Measurements from ENCODE around the gene LDHD.

The LDHD gene

DNA sequence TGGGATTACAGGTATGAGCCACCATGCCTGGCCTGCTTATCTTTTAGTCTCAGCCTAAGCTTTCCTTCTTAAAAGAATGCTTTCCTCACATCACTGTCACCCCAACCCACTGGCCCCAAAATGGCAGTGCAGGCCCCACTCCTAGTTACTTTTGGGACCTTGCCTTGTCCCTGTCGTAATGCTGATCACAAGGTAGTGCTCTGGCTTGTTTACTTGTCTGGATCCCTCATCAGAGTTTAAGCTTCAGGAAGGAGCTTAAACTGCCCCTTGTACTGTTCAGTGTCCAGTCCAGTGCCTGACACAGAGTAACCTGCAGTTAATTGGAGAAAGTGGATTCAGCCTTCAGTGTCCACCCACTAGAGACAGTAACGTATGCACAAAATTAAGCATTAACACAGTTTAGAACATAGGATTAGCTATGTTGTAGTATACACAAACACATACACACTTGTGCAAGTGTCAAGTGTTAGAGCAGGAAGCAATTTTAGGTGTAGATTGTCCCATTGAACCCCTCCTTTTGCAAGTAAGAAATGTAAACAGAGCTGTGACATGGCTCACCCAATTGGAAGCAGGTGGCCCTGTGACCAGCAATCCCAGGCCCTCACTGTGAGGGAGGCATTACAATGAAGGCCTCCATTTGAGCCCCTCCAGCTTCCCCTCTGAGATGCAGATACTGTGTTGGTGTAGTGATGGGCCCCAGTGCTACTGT lies 44.2 kb downstream of the LDHD start:
- H3K27ac Mint-ChIP-seq = no peak overlapping the region
- ATAC-seq (ENCODE audit: low read depth) (no peak), DNase-seq (ENCODE audit: low spot score in 2 of 2) (no peak)
- peaks cover 10% of the 10 kb centered on the region for H3K27me3 Mint-ChIP-seq
- H3K36me3 Mint-ChIP-seq = peaks cover 1% of the 10 kb centered on the region
- no peak overlapping the region for H3K4me3 Mint-ChIP-seq
- peaks cover 19% of the 10 kb centered on the region for H3K4me1 Mint-ChIP-seq
- no peaks in the 10 kb centered on the region for H3K9me3 Mint-ChIP-seq

DNA sequence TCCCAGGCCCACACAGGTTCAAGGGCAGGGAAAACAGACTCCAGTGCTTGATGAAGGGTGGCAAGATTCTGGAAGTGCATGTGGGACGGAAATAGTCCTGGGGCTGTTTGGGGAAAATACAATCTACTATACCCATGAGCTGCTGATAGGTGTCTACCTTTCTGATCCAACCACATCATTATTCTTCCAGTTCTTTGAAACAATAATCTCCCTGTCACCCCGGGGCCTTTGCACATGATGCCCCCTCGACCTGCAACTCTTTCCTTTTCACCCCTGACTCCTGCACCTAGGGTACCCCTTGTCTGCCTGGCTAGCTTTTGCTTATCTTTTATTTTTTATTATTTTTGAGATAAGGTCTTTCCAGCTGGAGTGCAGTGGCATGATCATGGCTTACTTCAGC lies 45.0 kb downstream of the LDHD start:
- no peak for DNase-seq (ENCODE audit: low spot score in 2 of 2)
- Mint-ChIP-seq H3K4me3 (no peak overlapping the region), H3K36me3 (peaks cover 1% of the 10 kb centered on the region), H3K27me3 (peaks cover 13% of the 10 kb centered on the region), H3K27ac (no peak overlapping the region), H3K9me3 (no peaks in the 10 kb centered on the region), H3K4me1 (peaks cover 19% of the 10 kb centered on the region)
- ATAC-seq (ENCODE audit: low read depth) = no peak

DNA sequence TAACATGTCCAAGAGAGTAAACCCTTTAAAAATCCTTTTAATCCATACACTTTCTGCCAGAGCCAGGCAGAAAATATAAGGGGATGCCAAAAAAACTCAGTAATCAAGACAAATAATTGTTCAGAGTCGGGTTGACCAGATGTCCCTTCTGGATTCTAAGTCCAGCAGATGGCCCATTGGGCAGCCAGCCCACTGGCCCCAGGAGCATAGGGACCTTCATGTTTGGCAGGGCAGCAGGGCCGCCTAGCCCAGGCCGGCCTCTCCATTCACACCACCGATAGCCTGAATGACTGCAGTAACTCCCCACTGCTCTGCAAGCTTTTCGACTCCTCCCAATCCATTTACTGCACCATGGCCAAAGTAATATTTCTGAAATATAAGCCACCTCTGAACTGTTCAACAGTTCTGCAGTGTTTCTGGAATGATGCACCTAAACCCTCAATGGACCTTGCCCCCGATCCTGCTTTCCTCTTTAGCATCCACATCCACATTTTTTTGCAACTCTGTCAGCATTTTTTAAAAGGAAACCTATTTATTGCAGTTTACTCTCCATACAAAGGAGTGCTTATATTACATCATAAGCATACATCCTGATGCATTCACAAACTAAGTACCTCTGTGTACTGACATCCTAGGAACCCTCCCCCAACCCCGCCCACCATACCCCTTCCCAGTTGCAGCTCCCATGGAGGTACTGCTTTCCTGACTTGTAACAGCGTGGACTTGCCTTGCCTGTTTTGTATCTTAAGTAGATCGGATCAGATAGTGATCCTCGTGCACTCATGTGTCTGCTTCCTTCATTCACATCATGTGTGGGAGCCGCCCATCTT lies 46.4 kb downstream of the LDHD start:
- H3K4me1 Mint-ChIP-seq = peaks cover 10% of the 10 kb centered on the region
- no peak overlapping the region for H3K27ac Mint-ChIP-seq
- no peak for DNase-seq (ENCODE audit: low spot score in 2 of 2)
- H3K9me3 Mint-ChIP-seq = no peaks in the 10 kb centered on the region
- H3K4me3 Mint-ChIP-seq = no peak overlapping the region
- ATAC-seq (ENCODE audit: low read depth) = no peak
- H3K27me3 Mint-ChIP-seq = peaks cover 13% of the 10 kb centered on the region
- H3K36me3 Mint-ChIP-seq = peaks cover 1% of the 10 kb centered on the region

DNA sequence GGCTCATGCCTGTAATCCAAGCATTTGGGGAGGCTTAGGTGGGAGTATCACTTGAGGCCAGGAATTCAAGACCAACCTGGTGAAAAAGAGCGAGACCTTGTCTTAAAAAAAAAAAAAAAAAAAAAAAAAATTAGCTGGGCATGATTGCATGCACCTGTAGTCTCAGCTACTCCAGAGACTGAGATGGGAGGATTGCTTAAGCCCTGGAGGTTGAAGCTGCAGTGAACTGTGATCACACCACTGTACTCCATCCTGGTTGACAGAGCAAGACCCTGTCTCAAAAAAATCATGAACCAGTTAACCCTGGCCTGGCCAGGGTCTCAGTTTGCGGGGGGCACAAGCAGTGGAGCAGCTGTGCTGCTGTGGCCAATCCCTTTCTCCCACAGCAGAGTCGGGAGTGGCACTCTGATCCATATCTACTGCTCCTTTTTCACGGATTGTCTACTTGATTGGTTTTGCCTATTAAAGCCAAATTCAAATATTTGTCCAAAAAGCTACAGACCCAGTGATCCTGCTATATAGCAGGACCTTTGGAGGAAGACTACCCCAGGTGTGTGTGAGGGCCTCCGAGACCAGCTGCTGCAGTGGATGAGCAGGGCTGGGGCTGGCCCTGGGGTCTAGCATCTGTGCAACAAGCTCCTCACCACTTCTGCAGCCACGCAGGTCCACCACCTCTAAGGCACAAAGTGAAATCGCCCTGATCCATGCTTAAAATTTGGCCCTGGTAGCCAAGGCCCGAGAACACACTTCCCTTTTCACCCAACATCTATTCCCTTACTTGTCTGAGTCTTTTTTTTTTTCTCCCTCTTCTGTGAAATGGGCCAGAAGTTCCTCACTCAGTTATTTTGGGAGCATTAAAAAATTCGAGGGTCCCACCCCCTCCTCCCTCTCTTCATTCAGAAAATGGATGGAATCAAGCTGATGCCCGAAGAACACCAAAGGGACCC lies 48.2 kb downstream of the LDHD start:
- Mint-ChIP-seq H3K36me3 (peaks cover 1% of the 10 kb centered on the region), H3K27me3 (peaks cover 10% of the 10 kb centered on the region), H3K4me1 (peaks cover 1% of the 10 kb centered on the region), H3K27ac (no peak overlapping the region), H3K4me3 (no peak overlapping the region), H3K9me3 (no peaks in the 10 kb centered on the region)
- ATAC-seq (ENCODE audit: low read depth) = no peak
- no peak for DNase-seq (ENCODE audit: low spot score in 2 of 2)

DNA sequence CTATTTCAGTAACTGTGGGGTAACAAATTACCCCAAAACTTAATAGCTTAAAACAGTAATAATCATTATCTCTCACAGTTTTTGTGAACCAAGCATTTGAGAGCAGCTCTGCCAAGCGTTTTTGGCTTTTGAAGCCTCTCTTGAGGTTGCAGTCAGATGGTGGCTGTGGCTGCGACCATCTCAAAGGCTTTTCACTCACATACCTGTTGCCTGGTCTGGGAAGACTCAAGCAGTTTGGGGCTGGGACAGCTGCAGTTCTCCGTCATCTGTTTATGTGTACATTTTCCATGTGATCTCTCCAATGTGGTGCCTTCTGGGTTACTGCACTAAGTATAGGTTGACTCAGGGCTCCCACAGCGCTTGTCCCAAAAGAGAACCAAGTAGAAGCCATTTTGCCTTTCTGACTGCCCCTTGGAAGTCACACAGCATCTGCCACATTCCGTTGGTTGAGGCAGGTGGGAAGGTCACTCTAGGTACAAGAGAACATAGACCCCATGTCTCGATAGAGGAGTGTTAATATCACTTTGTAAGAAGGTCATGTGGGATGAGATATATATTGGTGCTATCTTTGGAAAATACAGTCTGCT lies 49.6 kb downstream of the LDHD start:
- Mint-ChIP-seq H3K36me3 (peaks cover 1% of the 10 kb centered on the region), H3K27ac (no peak overlapping the region), H3K27me3 (peaks cover 8% of the 10 kb centered on the region), H3K4me1 (no peaks in the 10 kb centered on the region), H3K4me3 (no peak overlapping the region), H3K9me3 (no peaks in the 10 kb centered on the region)
- DNase-seq (ENCODE audit: low spot score in 2 of 2) (no peak), ATAC-seq (ENCODE audit: low read depth) (no peak)

DNA sequence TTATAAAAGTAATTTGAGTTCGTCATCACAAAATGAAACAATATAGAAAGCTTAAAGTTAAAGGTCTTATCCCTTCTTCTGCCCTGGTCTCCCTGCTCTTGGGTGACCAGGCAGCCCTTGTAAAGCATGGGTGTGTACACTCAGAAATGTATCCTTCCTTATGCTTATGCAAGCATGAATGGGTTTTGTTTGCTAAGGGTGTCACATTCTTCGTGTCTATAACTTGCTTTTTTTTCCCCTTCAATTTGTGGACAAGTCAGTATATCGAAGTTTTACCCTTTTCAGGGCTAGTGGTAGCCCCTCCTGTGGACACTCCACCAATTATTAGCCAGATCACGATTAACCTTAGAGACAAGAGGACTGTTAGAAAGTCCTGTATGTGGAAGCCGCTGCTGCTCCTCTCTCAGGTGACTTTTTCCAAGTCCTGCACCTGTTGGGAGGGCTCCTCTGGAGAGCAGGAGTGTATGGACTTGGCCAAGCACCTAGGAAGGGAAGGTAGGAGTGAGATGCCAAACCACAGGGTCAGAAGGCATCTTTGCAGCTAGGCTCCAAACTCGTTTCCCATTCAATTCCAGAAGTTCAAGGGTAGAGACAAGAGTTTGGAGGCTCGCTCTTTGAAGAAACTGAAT lies 50.9 kb downstream of the LDHD start:
- H3K9me3 Mint-ChIP-seq = no peaks in the 10 kb centered on the region
- H3K4me3 Mint-ChIP-seq = no peak overlapping the region
- ATAC-seq (ENCODE audit: low read depth) = no peak
- peaks cover 1% of the 10 kb centered on the region for H3K36me3 Mint-ChIP-seq
- no peak for DNase-seq (ENCODE audit: low spot score in 2 of 2)
- H3K4me1 Mint-ChIP-seq = no peaks in the 10 kb centered on the region
- no peak overlapping the region for H3K27ac Mint-ChIP-seq
- H3K27me3 Mint-ChIP-seq = peaks cover 6% of the 10 kb centered on the region

DNA sequence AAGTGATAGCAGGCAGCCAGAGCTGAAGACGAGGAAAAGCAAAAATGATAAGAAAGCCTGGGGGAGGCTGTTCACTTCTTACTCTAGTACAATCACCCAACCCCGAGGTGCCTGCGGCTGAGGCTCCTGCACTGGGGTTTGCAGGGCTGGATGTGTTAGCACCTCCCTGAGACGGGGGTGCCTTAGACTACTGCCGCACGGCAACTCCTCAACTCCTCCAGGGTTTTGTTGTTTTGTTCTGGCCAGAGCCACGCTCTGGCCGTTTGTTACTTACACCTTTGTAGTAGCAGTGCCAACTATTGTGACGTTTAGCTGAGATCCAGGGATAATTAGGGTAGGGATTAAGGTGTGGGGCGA lies 51.5 kb downstream of the LDHD start:
- H3K9me3 Mint-ChIP-seq = no peaks in the 10 kb centered on the region
- H3K4me1 Mint-ChIP-seq = no peaks in the 10 kb centered on the region
- DNase-seq (ENCODE audit: low spot score in 2 of 2) (no peak), ATAC-seq (ENCODE audit: low read depth) (no peak)
- no peak overlapping the region for H3K27ac Mint-ChIP-seq
- peaks cover 5% of the 10 kb centered on the region for H3K27me3 Mint-ChIP-seq
- no peak overlapping the region for H3K4me3 Mint-ChIP-seq
- no peaks in the 10 kb centered on the region for H3K36me3 Mint-ChIP-seq

DNA sequence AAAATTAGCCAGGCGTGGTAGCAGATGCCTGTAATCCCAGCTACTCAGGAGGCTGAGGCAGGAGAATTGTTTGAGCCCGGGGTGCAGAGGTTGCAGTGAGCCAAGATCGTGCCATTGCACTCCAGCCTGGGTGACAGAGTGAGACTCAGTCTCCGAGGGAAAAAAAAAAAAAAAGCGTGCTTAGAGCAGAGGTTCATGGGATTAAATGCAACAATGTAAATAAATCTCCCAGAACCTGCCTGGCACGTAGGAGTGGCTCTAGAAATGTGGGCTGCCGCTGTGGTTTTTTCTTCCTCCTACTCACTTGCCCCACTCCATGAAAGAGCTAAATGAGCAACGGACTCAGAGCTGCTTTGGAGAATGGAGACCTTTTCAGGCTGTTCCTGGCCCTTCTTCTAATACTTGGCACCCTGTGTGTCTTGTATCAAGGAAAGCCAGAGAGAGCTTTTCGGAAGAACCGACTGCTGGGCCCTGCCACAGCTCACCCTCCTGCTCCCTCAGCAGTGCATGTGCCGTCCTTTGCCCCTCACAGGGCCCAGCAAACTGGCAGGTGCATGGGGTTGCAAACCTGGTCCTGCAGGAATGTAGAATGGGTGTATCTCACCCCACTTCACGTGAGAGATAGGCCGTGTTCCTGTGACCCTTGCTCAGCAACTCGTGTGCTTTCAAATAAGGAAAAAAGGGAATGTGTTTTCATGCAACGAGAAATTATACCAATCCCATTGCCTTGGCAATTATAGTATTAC lies 52.0 kb downstream of the LDHD start:
- Mint-ChIP-seq H3K36me3 (no peaks in the 10 kb centered on the region), H3K27ac (no peak overlapping the region), H3K4me1 (no peaks in the 10 kb centered on the region), H3K9me3 (no peaks in the 10 kb centered on the region), H3K27me3 (peaks cover 3% of the 10 kb centered on the region), H3K4me3 (no peak overlapping the region)
- ATAC-seq (ENCODE audit: low read depth) = no peak
- no peak for DNase-seq (ENCODE audit: low spot score in 2 of 2)

DNA sequence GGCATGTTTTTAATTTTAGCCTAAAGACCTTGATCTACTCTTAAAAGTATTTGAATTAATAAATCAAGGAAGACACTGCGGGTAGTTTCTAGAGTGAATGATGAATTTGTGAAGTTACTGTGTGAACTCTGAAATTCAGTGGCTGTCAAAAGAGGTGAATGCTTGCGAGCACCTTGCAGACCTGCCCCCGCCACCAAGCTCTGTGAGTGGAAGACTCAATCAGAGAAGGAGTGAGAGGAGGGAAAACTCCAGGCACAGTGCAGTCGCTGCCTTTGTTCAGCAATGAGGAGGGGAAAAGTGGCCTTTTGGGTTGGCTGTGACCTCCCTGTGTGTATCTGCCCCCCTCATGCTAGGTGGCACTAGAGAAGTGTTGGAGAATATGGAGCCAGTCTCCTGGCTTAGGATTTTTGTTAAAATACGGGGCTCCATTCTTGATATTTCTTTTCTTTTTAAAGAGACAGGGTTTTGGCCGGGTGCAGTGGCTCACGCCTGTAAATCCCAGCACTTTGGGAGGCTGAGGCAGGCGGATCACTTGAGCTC lies 53.0 kb downstream of the LDHD start:
- ATAC-seq (ENCODE audit: low read depth) (no peak), DNase-seq (ENCODE audit: low spot score in 2 of 2) (no peak)
- Mint-ChIP-seq H3K27ac (no peak overlapping the region), H3K4me3 (no peak overlapping the region), H3K4me1 (no peaks in the 10 kb centered on the region), H3K27me3 (peaks cover 3% of the 10 kb centered on the region), H3K9me3 (no peaks in the 10 kb centered on the region), H3K36me3 (no peaks in the 10 kb centered on the region)

DNA sequence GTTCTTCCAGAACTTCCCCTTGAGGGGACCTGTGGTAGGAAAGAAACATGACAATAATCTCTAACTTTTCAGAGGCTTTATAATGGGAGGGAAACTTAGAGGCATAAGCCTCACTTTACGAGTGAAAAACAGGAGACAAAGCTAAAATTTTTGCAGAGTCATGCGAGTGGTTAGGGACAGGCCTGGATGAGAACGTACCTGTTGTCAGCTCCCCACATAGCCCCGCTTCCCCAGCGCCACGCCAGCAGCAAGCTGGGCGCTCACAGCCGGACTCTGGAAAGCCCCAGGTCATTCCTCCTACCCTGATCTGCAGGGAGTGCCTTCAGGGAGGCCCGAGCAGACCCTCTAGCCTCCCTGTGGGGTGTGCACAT lies 53.6 kb downstream of the LDHD start:
- no peaks in the 10 kb centered on the region for H3K36me3 Mint-ChIP-seq
- ATAC-seq (ENCODE audit: low read depth) (no peak), DNase-seq (ENCODE audit: low spot score in 2 of 2) (no peak)
- H3K27ac Mint-ChIP-seq = no peak overlapping the region
- H3K4me1 Mint-ChIP-seq = no peaks in the 10 kb centered on the region
- H3K27me3 Mint-ChIP-seq = peaks cover 3% of the 10 kb centered on the region
- no peak overlapping the region for H3K4me3 Mint-ChIP-seq
- no peaks in the 10 kb centered on the region for H3K9me3 Mint-ChIP-seq

DNA sequence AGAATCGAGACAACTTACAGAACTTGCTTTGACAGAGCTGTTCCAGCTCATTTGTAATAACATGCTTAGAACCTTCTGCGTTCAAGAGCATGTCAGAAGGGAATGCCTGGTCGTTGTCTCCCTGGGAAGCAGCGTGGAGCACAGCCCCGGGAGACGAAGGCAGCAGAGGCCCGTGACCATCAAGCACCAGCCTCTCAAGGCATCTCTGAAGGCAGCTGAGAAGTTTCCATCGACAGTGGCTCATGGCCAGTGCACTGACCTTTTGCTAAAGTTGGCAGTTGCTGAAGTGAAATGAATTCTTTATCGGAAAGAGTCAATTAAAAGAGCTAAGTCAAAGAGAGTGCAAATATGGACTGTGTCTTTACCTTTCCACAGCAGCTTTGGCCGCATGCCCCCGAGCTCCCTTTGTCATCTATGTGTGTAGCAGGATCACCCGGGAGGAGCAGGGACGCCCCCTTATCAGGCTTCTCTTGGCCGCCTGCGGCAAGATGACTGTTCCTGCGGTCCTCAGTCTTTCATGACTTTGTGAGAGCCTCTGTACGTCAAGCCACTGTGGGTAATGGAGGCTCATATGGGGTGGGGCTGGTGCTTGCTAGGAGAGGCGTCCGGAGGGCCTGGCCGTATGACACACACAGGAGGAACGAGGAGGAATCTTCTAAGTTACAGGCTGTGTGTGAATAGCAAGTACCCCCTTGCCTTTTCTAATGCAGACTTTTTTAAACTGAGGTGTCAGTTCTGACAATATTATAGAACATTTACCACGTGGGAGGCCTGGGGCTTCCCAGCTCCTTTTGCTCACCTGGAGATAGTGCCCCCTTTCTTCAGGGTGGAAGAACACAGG lies 54.2 kb downstream of the LDHD start:
- no peak overlapping the region for H3K27ac Mint-ChIP-seq
- no peaks in the 10 kb centered on the region for H3K36me3 Mint-ChIP-seq
- peaks cover 3% of the 10 kb centered on the region for H3K27me3 Mint-ChIP-seq
- no peaks in the 10 kb centered on the region for H3K9me3 Mint-ChIP-seq
- ATAC-seq (ENCODE audit: low read depth) (no peak), DNase-seq (ENCODE audit: low spot score in 2 of 2) (no peak)
- no peaks in the 10 kb centered on the region for H3K4me1 Mint-ChIP-seq
- H3K4me3 Mint-ChIP-seq = no peak overlapping the region
